HepG2 (cell line): ENCODE measurements around the gene WDR18. TPM values are rescaled to one million over a fixed set of nuclear protein-coding genes. Genes with fewer than 3 reads are reported as not detected.

ENCODE experiments used
- ATAC-seq: fragments of 200-7000 bp; cut with Tn5 transposase; 3 replicates; pipeline ENCODE4 v1.9.1; 2020; ENCODE audit warnings: mild to moderate bottlenecking, moderate library complexity
- BruUV-seq: library from RNA; stranded (reverse); fragments of 400-500 nt; replicated peaks from 2 replicates; lab custom pipeline; 2021; lab: Mats Ljungman, UMichigan
- CTCF ChIA-PET: fragments of 300-600 bp; formaldehyde crosslinking; extraction: SDS; loops from one replicate; lab custom pipeline; 2021; ENCODE audit warnings: low total read pairs, inconsistent platforms, low intra/inter-chr PET ratio; lab: Yijun Ruan, JAX
- POLR2A ChIA-PET: fragments of 350-600 bp; sonication (Branson Sonifier 250); formaldehyde crosslinking; loops from one replicate; lab custom pipeline; 2020; ENCODE audit warnings: antibody characterized with exemption, inconsistent platforms; lab: Yijun Ruan, JAX
- DNase-seq: peaks from one replicate; pipeline ENCODE4 v3.0.0-alpha.2; 2015; ENCODE audit warnings: low spot score
- FAIRE-seq: peaks from 3 replicates; lab custom pipeline; 2011; peaks lifted over from hg19 to GRCh38; lab: Jason Lieb, UNC
- H2AFZ ChIP-seq: one replicate; pipeline ENCODE4 v1.6.1; 2011; ENCODE audit warnings: low read length, inconsistent platforms
- H3K27ac ChIP-seq: fragments of 300-600 bp; 3 replicates; pipeline ENCODE4 v1.8.0; 2011; ENCODE audit warnings: mixed run types, mild to moderate bottlenecking, mixed read lengths, low read length, inconsistent platforms; ENCODE audit not compliant: insufficient read depth; ENCODE audit errors: extremely low read length
- H3K27me3 ChIP-seq, 2 experiments: fragments of 200-600 bp in 1 of 2; 2 replicates in 1 of 2; 3 replicates in 1 of 2; pipeline versions ENCODE4 v1.6.0 to v1.8.0; 2011; ENCODE audit warnings: low read length in 2 of 2, mild to moderate bottlenecking in 2 of 2, moderate library complexity in 2 of 2, inconsistent platforms in 1 of 2; ENCODE audit not compliant: insufficient read depth in 2 of 2, control insufficient read depth in 1 of 2
- H3K36me3 ChIP-seq, 2 experiments: fragments of 200-600 bp in 1 of 2; replicated peaks in 1 of 2; 2 replicates in 1 of 2; 3 replicates in 1 of 2; pipeline versions ENCODE4 v1.5.1 to v1.8.0; 2011; ENCODE audit warnings: low read length in 2 of 2, inconsistent platforms in 1 of 2; ENCODE audit not compliant: insufficient read depth in 2 of 2, control insufficient read depth in 1 of 2
- H3K4me1 ChIP-seq: 2 replicates; pipeline ENCODE4 v1.5.1; 2012; ENCODE audit warnings: low read length, inconsistent platforms; ENCODE audit not compliant: insufficient read depth
- H3K4me2 ChIP-seq: 2 replicates; pipeline ENCODE4 v1.6.0; 2011; ENCODE audit warnings: low read depth, low read length, inconsistent platforms
- H3K4me3 ChIP-seq, 3 experiments: fragments of 200-600 bp in 1 of 3; sonication (generic), shearing (Covaris generic) in 1 of 3; replicated peaks in 1 of 3; 2 replicates each; pipeline ENCODE4 v1.5.1; 2011 to 2016; ENCODE audit warnings: low read length in 3 of 3, inconsistent platforms in 2 of 3, low read depth in 2 of 3, mild to moderate bottlenecking in 2 of 3, control low read depth in 1 of 3, mixed read lengths in 1 of 3; ENCODE audit not compliant: insufficient read depth in 1 of 3
- H3K79me2 ChIP-seq: one replicate; pipeline ENCODE4 v1.6.1; 2011; ENCODE audit warnings: low read length, inconsistent platforms; ENCODE audit not compliant: insufficient read depth
- H3K9ac ChIP-seq: 2 replicates; pipeline ENCODE4 v1.6.0; 2011; ENCODE audit warnings: mild to moderate bottlenecking, low read depth, low read length, inconsistent platforms; ENCODE audit not compliant: insufficient read depth
- H3K9me3 ChIP-seq: 2 replicates; pipeline ENCODE4 v1.5.1; 2012; ENCODE audit warnings: mild to moderate bottlenecking, low read length
- H4K20me1 ChIP-seq: 2 replicates; pipeline ENCODE4 v1.6.0; 2011; ENCODE audit warnings: inconsistent platforms, mild to moderate bottlenecking, low read length, moderate library complexity; ENCODE audit not compliant: insufficient read depth
- HOXA7 ChIP-seq: sonication (generic); formaldehyde crosslinking; IDR thresholded peaks from 2 replicates; pipeline ENCODE4 v1.8.1; 2022; ENCODE audit warnings: mild to moderate bottlenecking, missing genetic modification reagents, moderate library complexity
- TBX2 ChIP-seq: sonication (generic); formaldehyde crosslinking; IDR thresholded peaks from 2 replicates; pipeline ENCODE4 v1.5.0; 2020; ENCODE audit warnings: missing genetic modification reagents, mild to moderate bottlenecking, borderline replicate concordance
- ZBTB7A ChIP-seq: sonication (generic); formaldehyde crosslinking; IDR thresholded peaks from 2 replicates; pipeline ENCODE4 v1.8.0; 2022; ENCODE audit warnings: mild to moderate bottlenecking, missing genetic modification reagents
- ZFP41 ChIP-seq: sonication (generic); formaldehyde crosslinking; IDR thresholded peaks from 2 replicates; pipeline ENCODE4 v1.4.0; 2020; ENCODE audit warnings: mild to moderate bottlenecking, missing genetic modification reagents, borderline replicate concordance
- ZKSCAN8 ChIP-seq: IDR thresholded peaks from 2 replicates; pipeline ENCODE4 v1.6.1; 2016; ENCODE audit warnings: borderline replicate concordance, missing genetic modification reagents, missing compliant biosample characterization
- ZNF34 ChIP-seq: sonication (generic); formaldehyde crosslinking; IDR thresholded peaks from 2 replicates; pipeline ENCODE4 v1.4.0; 2020; ENCODE audit warnings: mild to moderate bottlenecking, missing genetic modification reagents, borderline replicate concordance
- ZNF432 ChIP-seq: sonication (generic); formaldehyde crosslinking; IDR thresholded peaks from 2 replicates; pipeline ENCODE4 v1.5.0; 2020; ENCODE audit warnings: missing genetic modification reagents, mild to moderate bottlenecking, borderline replicate concordance
- ZNF501 ChIP-seq: sonication (generic); formaldehyde crosslinking; IDR thresholded peaks from 2 replicates; pipeline ENCODE4 v1.5.1; 2020; ENCODE audit warnings: mild to moderate bottlenecking, moderate library complexity, missing genetic modification reagents
- ZNF678 ChIP-seq: sonication (generic); formaldehyde crosslinking; IDR thresholded peaks from 2 replicates; pipeline ENCODE4 v1.4.0; 2020; ENCODE audit warnings: mild to moderate bottlenecking, missing genetic modification reagents
- WGBS: methylation state at CpG from one replicate; pipeline ENCODE4 v1.1.6; 2017; ENCODE audit warnings: low lambda C conversion rate; 5-methylcytosine and 5-hydroxymethylcytosine counted together
- in situ Hi-C: cut with HindIII; loops from 2 replicates; pipeline ENCODE4 v1.10.0; 2017; ENCODE audit warnings: low pct_unique_long_range_greater_than_20kb; ENCODE audit not compliant: extremely low pct_ligation_motif_present
- intact Hi-C: fragments of 100-400 bp; cut with micrococcal nuclease; formaldehyde crosslinking; loops from one replicate; pipeline ENCODE4 v1.10.0; 2022; ENCODE audit not compliant: unreplicated experiment
- polyA plus RNA-seq, 8 experiments: library from polyadenylated mRNA; depleted of rRNA in 3 of 8; stranded (reverse) in 7 of 8; unstranded in 1 of 8; fragments of >200 nt; fragmentation: Illumina TruSeq in 4 of 8; extraction: Trizol in 4 of 8; gene quantifications; 2 replicates each; pipeline versions ENCODE4 v1.2.1 to v1.2.3, GENCODE V29; 2011 to 2016; ENCODE audit warnings: low read depth in 4 of 8, missing spikeins in 1 of 8, mixed read lengths in 1 of 8; ENCODE audit not compliant: insufficient read depth in 1 of 8
- total RNA-seq, 5 experiments: library from RNA; depleted of rRNA; stranded (reverse); fragments of >200 nt; fragmentation: Illumina TruSeq; extraction: Trizol; gene quantifications; 2 replicates each; pipeline ENCODE4 v1.2.3, GENCODE V29; 2016; ENCODE audit warnings: low read depth in 1 of 5
- TF ChIP-seq, protein P1 (sequence below): sonication (generic); formaldehyde crosslinking; IDR thresholded peaks from 2 replicates; pipeline ENCODE4 v1.4.0; 2020; ENCODE audit warnings: missing genetic modification reagents
- TF ChIP-seq, protein P2 (sequence below): sonication (generic); formaldehyde crosslinking; IDR thresholded peaks from 2 replicates; pipeline ENCODE4 v1.4.0; 2020; ENCODE audit warnings: missing genetic modification reagents
- TF ChIP-seq, protein P3 (sequence below): sonication (generic); formaldehyde crosslinking; IDR thresholded peaks from 2 replicates; pipeline ENCODE4 v1.5.0; 2020; ENCODE audit warnings: mild to moderate bottlenecking, missing genetic modification reagents, moderate library complexity

WDR18 gene
- total and polyA plus RNA-seq, 2 of the 13 experiments (the other 11 are each of a cell fraction or from before 2014, with no cell fraction given): 36.4 to 47.6 TPM

DNA sequence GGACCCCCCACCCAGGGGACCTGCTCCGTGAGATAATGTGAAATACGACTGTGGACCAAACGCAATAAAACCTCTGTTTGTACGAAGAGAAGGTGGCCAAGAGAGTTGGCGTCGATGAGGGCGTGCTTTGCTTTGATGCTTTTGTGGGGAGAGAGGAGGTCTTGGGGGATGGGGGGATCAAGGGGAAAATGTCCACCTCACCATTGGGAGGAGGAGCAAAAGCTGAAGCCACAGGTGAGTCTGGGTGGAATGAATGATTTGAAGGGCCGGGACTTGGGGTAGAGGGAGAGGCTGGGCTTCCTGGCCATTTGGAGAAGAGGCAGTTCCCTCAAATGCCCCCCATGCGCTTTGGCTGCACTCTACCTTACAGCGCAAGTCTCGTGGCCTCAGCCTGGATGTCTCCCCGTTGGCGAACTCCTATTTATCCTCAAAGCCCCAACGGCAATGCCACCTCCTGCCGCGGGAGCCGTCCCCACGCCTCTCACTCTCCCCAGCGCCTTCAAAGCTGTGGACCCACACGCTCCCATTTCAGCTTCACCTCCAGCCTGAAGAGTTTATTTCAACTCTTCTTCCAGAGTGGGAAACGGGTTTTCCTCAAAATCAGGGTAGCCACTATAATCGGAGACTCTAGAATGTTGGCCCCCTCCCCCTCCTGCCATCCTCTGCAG lies 55.0 kb downstream of the WDR18 start:
- H4K20me1 ChIP-seq: no peaks in the 10 kb centered on the region
- CTCF ChIA-PET: no interaction called here
- no peak overlapping the region for H3K9ac ChIP-seq

More for the DNA sequence above, 55.0 kb downstream of the WDR18 start:
- in situ Hi-C loops (no loop called here), intact Hi-C loops (no loop called here)
- H3K27ac ChIP-seq: no peak overlapping the region
- H2AFZ ChIP-seq: no peak overlapping the region
- no TSS peak for BruUV-seq
- FAIRE-seq: no peak
- H3K4me1 ChIP-seq: peaks cover 25% of the 10 kb centered on the region
- no peaks in the 10 kb centered on the region for H3K9me3 ChIP-seq
- ATAC-seq: no peak
- peak overlapping the region in 1 of 3 experiments; percentile 79; a peak in 2 of 6 replicates for H3K4me3 ChIP-seq
- POLR2A ChIA-PET: interaction anchor here (0.7 to 4.1 kb wide), 7 partner anchors 11 to 55 kb away, joined by 3 to 71 read pairs (median 4); partner anchors contain the start of genes CNN2 and RNU6-2
- H3K27me3 ChIP-seq: no peaks in the 10 kb centered on the region
- peak overlapping the region; percentile 69 for H3K4me2 ChIP-seq
- 89% methylated on average over 22 of the region's 22 CpGs for WGBS
- H3K79me2 ChIP-seq: no peaks in the 10 kb centered on the region
- TF ChIP-seq, protein P1, sequence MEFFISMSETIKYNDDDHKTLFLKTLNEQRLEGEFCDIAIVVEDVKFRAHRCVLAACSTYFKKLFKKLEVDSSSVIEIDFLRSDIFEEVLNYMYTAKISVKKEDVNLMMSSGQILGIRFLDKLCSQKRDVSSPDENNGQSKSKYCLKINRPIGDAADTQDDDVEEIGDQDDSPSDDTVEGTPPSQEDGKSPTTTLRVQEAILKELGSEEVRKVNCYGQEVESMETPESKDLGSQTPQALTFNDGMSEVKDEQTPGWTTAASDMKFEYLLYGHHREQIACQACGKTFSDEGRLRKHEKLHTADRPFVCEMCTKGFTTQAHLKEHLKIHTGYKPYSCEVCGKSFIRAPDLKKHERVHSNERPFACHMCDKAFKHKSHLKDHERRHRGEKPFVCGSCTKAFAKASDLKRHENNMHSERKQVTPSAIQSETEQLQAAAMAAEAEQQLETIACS (CRISPR knock-in tag): peak; percentile 3; the same call in 1 of the 2 replicates
- TF ChIP-seq ZNF432 (CRISPR knock-in tag) (no peak), HOXA7 (CRISPR knock-in tag) (no peak), ZNF678 (CRISPR knock-in tag) (no peak), ZFP41 (CRISPR knock-in tag) (no peak), TBX2 (no peak), ZKSCAN8 (CRISPR knock-in tag) (no peak), ZNF34 (CRISPR knock-in tag) (no peak), ZNF501 (0 out of 2 replicates have a peak, but pooled peaks have one; percentile 1), ZBTB7A (CRISPR knock-in tag) (no peak)
- TF ChIP-seq, protein P2, sequence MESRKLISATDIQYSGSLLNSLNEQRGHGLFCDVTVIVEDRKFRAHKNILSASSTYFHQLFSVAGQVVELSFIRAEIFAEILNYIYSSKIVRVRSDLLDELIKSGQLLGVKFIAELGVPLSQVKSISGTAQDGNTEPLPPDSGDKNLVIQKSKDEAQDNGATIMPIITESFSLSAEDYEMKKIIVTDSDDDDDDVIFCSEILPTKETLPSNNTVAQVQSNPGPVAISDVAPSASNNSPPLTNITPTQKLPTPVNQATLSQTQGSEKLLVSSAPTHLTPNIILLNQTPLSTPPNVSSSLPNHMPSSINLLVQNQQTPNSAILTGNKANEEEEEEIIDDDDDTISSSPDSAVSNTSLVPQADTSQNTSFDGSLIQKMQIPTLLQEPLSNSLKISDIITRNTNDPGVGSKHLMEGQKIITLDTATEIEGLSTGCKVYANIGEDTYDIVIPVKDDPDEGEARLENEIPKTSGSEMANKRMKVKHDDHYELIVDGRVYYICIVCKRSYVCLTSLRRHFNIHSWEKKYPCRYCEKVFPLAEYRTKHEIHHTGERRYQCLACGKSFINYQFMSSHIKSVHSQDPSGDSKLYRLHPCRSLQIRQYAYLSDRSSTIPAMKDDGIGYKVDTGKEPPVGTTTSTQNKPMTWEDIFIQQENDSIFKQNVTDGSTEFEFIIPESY: peak; percentile 29; the same call in 1 of the 2 replicates
- TF ChIP-seq, protein P3, sequence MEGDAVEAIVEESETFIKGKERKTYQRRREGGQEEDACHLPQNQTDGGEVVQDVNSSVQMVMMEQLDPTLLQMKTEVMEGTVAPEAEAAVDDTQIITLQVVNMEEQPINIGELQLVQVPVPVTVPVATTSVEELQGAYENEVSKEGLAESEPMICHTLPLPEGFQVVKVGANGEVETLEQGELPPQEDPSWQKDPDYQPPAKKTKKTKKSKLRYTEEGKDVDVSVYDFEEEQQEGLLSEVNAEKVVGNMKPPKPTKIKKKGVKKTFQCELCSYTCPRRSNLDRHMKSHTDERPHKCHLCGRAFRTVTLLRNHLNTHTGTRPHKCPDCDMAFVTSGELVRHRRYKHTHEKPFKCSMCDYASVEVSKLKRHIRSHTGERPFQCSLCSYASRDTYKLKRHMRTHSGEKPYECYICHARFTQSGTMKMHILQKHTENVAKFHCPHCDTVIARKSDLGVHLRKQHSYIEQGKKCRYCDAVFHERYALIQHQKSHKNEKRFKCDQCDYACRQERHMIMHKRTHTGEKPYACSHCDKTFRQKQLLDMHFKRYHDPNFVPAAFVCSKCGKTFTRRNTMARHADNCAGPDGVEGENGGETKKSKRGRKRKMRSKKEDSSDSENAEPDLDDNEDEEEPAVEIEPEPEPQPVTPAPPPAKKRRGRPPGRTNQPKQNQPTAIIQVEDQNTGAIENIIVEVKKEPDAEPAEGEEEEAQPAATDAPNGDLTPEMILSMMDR (CRISPR knock-in tag): no peak
- TF ChIP-seq, all 625 proteins: peak for 3
- no peak for DNase-seq
- peaks cover 4 to 17% of the 10 kb centered on the region in 2 experiments; a peak in 4 of 5 replicates for H3K36me3 ChIP-seq
